Measurements from ENCODE around the gene MED16.

- TF ChIP-seq GATA2 (IDR thresholded peaks at IDR 0.05; ENCODE audit: low read depth, low read length): no peak
- TF ChIP-seq GATA3 (IDR thresholded peaks at IDR 0.05; ENCODE audit: low read depth, low read length): no peak
Observed at GRCh38 chr19:840519-841206, 52.3 kb downstream of the MED16 start, which contains the start of gene PRTN3.
